GM12878 (cell line): ENCODE data around the gene CTSA. TPM values are rescaled to one million over a fixed set of nuclear protein-coding genes. Genes with fewer than 3 reads are reported as not detected.

ENCODE experiments used
- ATF2 ChIP-seq: IDR thresholded peaks from 2 replicates; pipeline ENCODE4 v1.6.1; 2012; ENCODE audit warnings: low read length, inconsistent platforms
- BMI1 ChIP-seq: fragments of 450-650 bp; IDR thresholded peaks from 2 replicates; pipeline ENCODE4 v1.6.1; 2016; ENCODE audit warnings: mild to moderate bottlenecking, moderate library complexity, borderline replicate concordance
- CHD2 ChIP-seq: IDR thresholded peaks from 2 replicates; pipeline ENCODE4 v1.6.1; 2011; ENCODE audit warnings: low read depth, low read length, improper control_type of control experiment, borderline replicate concordance
- CREM ChIP-seq: IDR thresholded peaks from 2 replicates; pipeline ENCODE4 v1.6.1; 2014; ENCODE audit warnings: antibody characterized with exemption, low read depth
- HDGF ChIP-seq: fragments of 450-650 bp; IDR thresholded peaks from 2 replicates; pipeline ENCODE4 v1.6.1; 2016; ENCODE audit warnings: antibody characterized with exemption
- IKZF2 ChIP-seq, 2 experiments: fragments of 450-650 bp; IDR thresholded peaks; 2 replicates each; pipeline ENCODE4 v1.6.1; 2017; ENCODE audit warnings: mild to moderate bottlenecking in 2 of 2, moderate library complexity in 2 of 2
- IRF3 ChIP-seq: fragments of 450-650 bp; IDR thresholded peaks from 2 replicates; pipeline ENCODE4 v1.6.1; 2014; ENCODE audit warnings: mild to moderate bottlenecking
- IRF4 ChIP-seq: IDR thresholded peaks from 2 replicates; pipeline ENCODE4 v1.6.1; 2011; ENCODE audit warnings: low read depth, low read length
- JUNB ChIP-seq: IDR thresholded peaks from 2 replicates; pipeline ENCODE4 v1.6.1; 2016; ENCODE audit warnings: antibody characterized with exemption, mild to moderate bottlenecking
- MXI1 ChIP-seq: fragments of 150-350 bp; IDR thresholded peaks from 2 replicates; pipeline ENCODE4 v1.6.1; 2011; ENCODE audit warnings: low read depth, mild to moderate bottlenecking, inconsistent platforms, low read length, improper control_type of control experiment
- MYC ChIP-seq: IDR thresholded peaks from 2 replicates; pipeline ENCODE4 v1.6.1; 2011; ENCODE audit warnings: mild to moderate bottlenecking, low read length, moderate library complexity, inconsistent platforms; ENCODE audit not compliant: insufficient read depth, insufficient replicate concordance, insufficient read length, severe bottlenecking
- NKRF ChIP-seq: fragments of 450-650 bp; conservative IDR thresholded peaks from 2 replicates; pipeline ENCODE4 v1.6.1; 2017; ENCODE audit warnings: mild to moderate bottlenecking, moderate library complexity
- PAX5 ChIP-seq: IDR thresholded peaks from 2 replicates; pipeline ENCODE4 v1.6.1; 2011; ENCODE audit warnings: low read depth, low read length, borderline replicate concordance
- PAX8 ChIP-seq: fragments of 450-650 bp; IDR thresholded peaks from 2 replicates; pipeline ENCODE4 v1.6.1; 2017; ENCODE audit warnings: mild to moderate bottlenecking, moderate library complexity
- RAD51 ChIP-seq: fragments of 450-650 bp; IDR thresholded peaks from 2 replicates; pipeline ENCODE4 v1.6.1; 2016; ENCODE audit warnings: moderate library complexity, mild to moderate bottlenecking, inconsistent platforms
- SP1 ChIP-seq: IDR thresholded peaks from one replicate; pipeline ENCODE4 v1.6.1; 2011; ENCODE audit warnings: low read depth, low read length
- SRF ChIP-seq, 2 experiments: IDR thresholded peaks; 2 replicates each; pipeline ENCODE4 v1.6.1; 2011; ENCODE audit warnings: low read depth in 2 of 2, low read length in 2 of 2, mild to moderate bottlenecking in 1 of 2, moderate library complexity in 1 of 2
- TBL1XR1 ChIP-seq: IDR thresholded peaks from 2 replicates; pipeline ENCODE4 v1.6.1; 2012; ENCODE audit warnings: low read depth, low read length, improper control_type of control experiment
- YY1 ChIP-seq: IDR thresholded peaks from 2 replicates; pipeline ENCODE4 v1.6.1; 2011; ENCODE audit warnings: low read depth, mild to moderate bottlenecking, low read length
- ZBED1 ChIP-seq: IDR thresholded peaks from 2 replicates; pipeline ENCODE4 v1.6.1; 2016; ENCODE audit warnings: borderline replicate concordance
- ZNF274 ChIP-seq: IDR thresholded peaks from one replicate; pipeline ENCODE4 v1.8.0; 2011; ENCODE audit not compliant: insufficient read length, insufficient read depth
- ZNF592 ChIP-seq: fragments of 450-650 bp; IDR thresholded peaks from 2 replicates; pipeline ENCODE4 v1.6.1; 2017; ENCODE audit warnings: mild to moderate bottlenecking, moderate library complexity
- polyA plus RNA-seq, 11 experiments: library from polyadenylated mRNA; depleted of rRNA in 4 of 11; unstranded in 6 of 11; stranded (reverse) in 5 of 11; fragments of >200 nt; fragmentation: Nextera tagmentation in 4 of 11; fragmentation: Illumina TruSeq in 1 of 11; extraction: Ambion mirVana in 4 of 11; extraction: Trizol in 1 of 11; gene quantifications; 1 replicate in 1 of 11; 2 replicates in 10 of 11; pipeline versions ENCODE4 v1.2.1 to v1.2.3, GENCODE V29; 2011 to 2016; ENCODE audit warnings: inconsistent platforms in 2 of 11, missing spikeins in 2 of 11, low read depth in 1 of 11
- total RNA-seq, 4 experiments: library from RNA; depleted of rRNA in 3 of 4; stranded (reverse); fragments of >200 nt in 3 of 4; fragmentation: Illumina TruSeq in 1 of 4; extraction: Trizol in 1 of 4; gene quantifications; 2 replicates each; pipeline versions ENCODE4 v1.2.1 to v1.2.3, GENCODE V29; 2013 to 2021

The CTSA gene
- total and polyA plus RNA-seq, 10 of the 15 experiments (the other 5 are each of a cell fraction or from before 2014, with no cell fraction given), result 7.1 to 67.0 (median 36.2) TPM

- TF ChIP-seq NKRF, result no peak
- TF ChIP-seq CHD2, result no peak
- TF ChIP-seq YY1, result no peak
- TF ChIP-seq IRF4, result no peak
- no peak for TF ChIP-seq ZNF592
- peak; percentile 1; the same call in 1 of the 2 replicates for TF ChIP-seq CREM
- TF ChIP-seq TBL1XR1, result no peak
- no peak for TF ChIP-seq HDGF
- peak; percentile 50; the same call in 1 of the 2 replicates for TF ChIP-seq RAD51
- TF ChIP-seq ATF2, result no peak
- no peak for TF ChIP-seq JUNB
- TF ChIP-seq ZBED1, result no peak
- TF ChIP-seq ZNF274, result no peak
- TF ChIP-seq MYC, result no peak
- TF ChIP-seq MXI1, result peak; percentile 64
- TF ChIP-seq IRF3, result no peak
- TF ChIP-seq SRF (IDR thresholded peaks at IDR 0.05; ENCODE audit: low read depth in 2 of 2, low read length in 2 of 2), result no peak
- TF ChIP-seq IKZF2 (IDR thresholded peaks at IDR 0.05), result 0 out of 4 replicates have a peak, but pooled peaks of 1 of the 2 experiments have one; percentile 6
- TF ChIP-seq SP1, result no peak
- no peak for TF ChIP-seq PAX8
- no peak for TF ChIP-seq PAX5
- peak; percentile 83 for TF ChIP-seq BMI1
These were observed 20.6 kb downstream of the CTSA start, which contains the start of gene PLTP (continued) for GRCh38 chr20:45911486-45912343.
